OCI-LY7 (cell line): Measurements from ENCODE around the gene TTC39A. TPM values are rescaled to one million over a fixed set of nuclear protein-coding genes. Genes with fewer than 3 reads are reported as not detected.

ENCODE experiments used
- BruUV-seq: library from RNA; stranded (reverse); fragments of 400-500 nt; replicated peaks from 2 replicates; lab custom pipeline; 2021; lab: Mats Ljungman, UMichigan
- CTCF ChIA-PET: fragments of 300-600 bp; sonication (Branson Sonifier 250); formaldehyde crosslinking; loops from one replicate; lab custom pipeline; 2022; ENCODE audit warnings: antibody characterized with exemption; ENCODE audit not compliant: unreplicated experiment; lab: Charles Lee
- POLR2A ChIA-PET: fragments of 300-600 bp; sonication (Branson Sonifier 250); formaldehyde crosslinking; loops from one replicate; lab custom pipeline; 2022; ENCODE audit warnings: antibody characterized with exemption; lab: Charles Lee
- DNase-seq: peaks from one replicate; pipeline ENCODE4 v3.0.0-alpha.2; 2015; ENCODE audit warnings: low spot score
- H2AFZ ChIP-seq: fragments of 200-600 bp; sonication (generic), shearing (Covaris generic); 2 replicates; pipeline ENCODE4 v1.6.1; 2014; ENCODE audit warnings: mild to moderate bottlenecking, antibody characterized with exemption, low read length, moderate library complexity
- H3K27ac ChIP-seq: fragments of 200-600 bp; sonication (generic); 2 replicates; pipeline ENCODE4 v1.5.1; 2014; ENCODE audit warnings: mixed run types, low read depth, mild to moderate bottlenecking, moderate library complexity, low read length, inconsistent platforms; ENCODE audit not compliant: poor library complexity, severe bottlenecking
- H3K36me3 ChIP-seq: fragments of 200-600 bp; sonication (generic); 2 replicates; pipeline ENCODE4 v1.6.1; 2014; ENCODE audit warnings: mild to moderate bottlenecking, antibody characterized with exemption, low read length, moderate library complexity, mixed read lengths; ENCODE audit not compliant: insufficient read depth
- H3K4me1 ChIP-seq: fragments of 200-600 bp; sonication (generic); 2 replicates; pipeline ENCODE4 v1.5.1; 2014; ENCODE audit warnings: mild to moderate bottlenecking, low read length; ENCODE audit not compliant: insufficient read depth, poor library complexity, severe bottlenecking
- H3K4me2 ChIP-seq: fragments of 200-600 bp; sonication (generic); 2 replicates; pipeline ENCODE4 v1.6.1; 2014; ENCODE audit warnings: mild to moderate bottlenecking, low read length
- H3K4me3 ChIP-seq: fragments of 200-600 bp; sonication (generic); 2 replicates; pipeline ENCODE4 v1.5.1; 2014; ENCODE audit warnings: mild to moderate bottlenecking, low read depth, low read length; ENCODE audit not compliant: poor library complexity, severe bottlenecking
- H3K79me2 ChIP-seq: fragments of 200-600 bp; sonication (generic); 2 replicates; pipeline ENCODE4 v1.6.1; 2016; ENCODE audit warnings: low read depth, mild to moderate bottlenecking, low read length, moderate library complexity, mixed read lengths; ENCODE audit not compliant: insufficient read depth
- H3K9me2 ChIP-seq: fragments of 200-600 bp; sonication (generic); 2 replicates; pipeline ENCODE4 v1.6.1; 2016; ENCODE audit warnings: mild to moderate bottlenecking, low read length, mixed read lengths; ENCODE audit not compliant: insufficient read depth
- H3K9me3 ChIP-seq: fragments of 200-600 bp; sonication (generic); 2 replicates; pipeline ENCODE4 v1.6.1; 2014; ENCODE audit warnings: mild to moderate bottlenecking, mixed run types, low read length, mixed read lengths
- H4K20me1 ChIP-seq: fragments of 200-600 bp; sonication (generic); 2 replicates; pipeline ENCODE4 v1.6.1; 2014; ENCODE audit warnings: mild to moderate bottlenecking, antibody characterized with exemption, low read length, moderate library complexity, mixed read lengths; ENCODE audit not compliant: insufficient read depth
- CTCF ChIP-seq: fragments of 200-600 bp; sonication (generic); conservative IDR thresholded peaks from 2 replicates; pipeline ENCODE4 v1.5.1; 2014; ENCODE audit warnings: mild to moderate bottlenecking, antibody characterized with exemption, low read length, moderate library complexity, mixed read lengths
- EZH2phosphoT487 ChIP-seq: fragments of 200-600 bp; sonication (generic); IDR thresholded peaks from 2 replicates; pipeline ENCODE4 v1.6.1; 2018; ENCODE audit warnings: low read depth, borderline replicate concordance, mild to moderate bottlenecking, mixed run types, antibody characterized with exemption, low read length, moderate library complexity, mixed read lengths
- intact Hi-C: fragments of 100-400 bp; cut with micrococcal nuclease; formaldehyde crosslinking; loops from one replicate; pipeline ENCODE4 v1.10.0; 2022; ENCODE audit not compliant: unreplicated experiment
- total RNA-seq, 2 experiments: library from RNA; depleted of rRNA in 1 of 2; stranded (reverse); fragments of >200 nt in 1 of 2; shearing (Covaris generic) in 1 of 2; gene quantifications; 2 replicates each; pipeline ENCODE4 v1.2.3, GENCODE V29; 2014 to 2022

TTC39A gene
- total RNA-seq, 2 experiments from 2014 or later, result not detected

GRCh38 chr1:51290489-51290847 is 39.9 kb downstream of the TTC39A start:
- ChIA-PET POLR2A (no interaction called here), CTCF (no interaction called here)
- no peaks in the 10 kb centered on the region for H4K20me1 ChIP-seq
- H3K27ac ChIP-seq, result no peak overlapping the region
- no peaks in the 10 kb centered on the region for H3K36me3 ChIP-seq
- H3K4me2 ChIP-seq, result no peak overlapping the region
- no peak overlapping the region for H2AFZ ChIP-seq
- no peaks in the 10 kb centered on the region for H3K9me2 ChIP-seq
- TF ChIP-seq EZH2phosphoT487 (no peak), CTCF (no peak)
- intact Hi-C loops, result loop anchor here (10.0 kb wide), 1 partner anchor 96 kb away; no protein-coding TSS in a partner anchor
- BruUV-seq, result no TSS peak
- H3K4me1 ChIP-seq, result no peaks in the 10 kb centered on the region
- no peak overlapping the region for H3K4me3 ChIP-seq
- no peaks in the 10 kb centered on the region for H3K9me3 ChIP-seq
- DNase-seq, result no peak
- H3K79me2 ChIP-seq, result no peaks in the 10 kb centered on the region

DNA sequence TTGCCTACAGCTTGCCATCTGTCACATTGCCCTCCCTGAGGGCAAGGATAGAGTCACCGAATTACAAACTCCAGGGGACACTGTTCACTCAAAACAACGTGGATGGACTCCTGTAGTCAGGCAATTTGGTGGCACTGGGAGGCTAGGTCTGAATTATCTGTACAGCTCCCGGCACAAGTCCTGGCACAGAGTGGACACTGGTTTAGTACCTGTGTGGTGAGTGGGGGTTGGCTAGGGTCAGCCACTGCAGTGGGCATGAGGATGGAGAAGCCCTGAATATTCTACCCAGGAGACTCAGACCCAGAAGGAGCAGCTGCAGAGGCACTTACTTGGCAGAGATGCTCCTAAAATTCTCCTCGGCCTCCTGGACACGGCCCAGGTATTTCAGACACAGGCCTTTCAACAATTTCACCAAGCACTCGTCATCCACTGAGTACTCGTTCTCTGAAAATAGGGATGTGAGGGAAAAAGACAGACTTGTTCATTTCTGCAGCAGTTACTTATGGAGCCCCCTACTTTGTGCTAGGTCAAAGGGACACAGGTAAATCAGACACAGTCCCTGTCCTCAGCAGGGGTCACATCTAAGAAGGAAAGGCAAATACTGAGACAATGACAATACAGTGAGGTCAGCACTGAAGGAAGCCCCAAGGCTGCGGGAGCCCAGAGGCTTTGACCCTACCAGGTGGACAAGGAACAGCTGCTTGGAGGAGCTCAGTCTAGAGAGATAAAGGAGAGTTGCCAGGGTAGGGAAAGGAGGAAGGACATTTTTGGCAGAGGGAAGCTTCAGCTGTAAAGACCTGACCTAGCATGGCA is 40.5 kb downstream of the TTC39A start:
- no peaks in the 10 kb centered on the region for H3K36me3 ChIP-seq
- no peaks in the 10 kb centered on the region for H3K9me3 ChIP-seq
- no peak overlapping the region for H3K4me3 ChIP-seq
- ChIA-PET POLR2A (no interaction called here), CTCF (no interaction called here)
- no peaks in the 10 kb centered on the region for H3K79me2 ChIP-seq
- no peak for DNase-seq
- H3K4me2 ChIP-seq, result no peak overlapping the region
- no peaks in the 10 kb centered on the region for H3K4me1 ChIP-seq
- no peaks in the 10 kb centered on the region for H3K9me2 ChIP-seq
- TF ChIP-seq EZH2phosphoT487 (no peak), CTCF (no peak)
- no peak overlapping the region for H2AFZ ChIP-seq
- BruUV-seq, result no TSS peak
- no peaks in the 10 kb centered on the region for H4K20me1 ChIP-seq
- intact Hi-C loops, result loop anchor here (10.0 kb wide), 1 partner anchor 95 kb away; no protein-coding TSS in a partner anchor
- no peak overlapping the region for H3K27ac ChIP-seq

DNA sequence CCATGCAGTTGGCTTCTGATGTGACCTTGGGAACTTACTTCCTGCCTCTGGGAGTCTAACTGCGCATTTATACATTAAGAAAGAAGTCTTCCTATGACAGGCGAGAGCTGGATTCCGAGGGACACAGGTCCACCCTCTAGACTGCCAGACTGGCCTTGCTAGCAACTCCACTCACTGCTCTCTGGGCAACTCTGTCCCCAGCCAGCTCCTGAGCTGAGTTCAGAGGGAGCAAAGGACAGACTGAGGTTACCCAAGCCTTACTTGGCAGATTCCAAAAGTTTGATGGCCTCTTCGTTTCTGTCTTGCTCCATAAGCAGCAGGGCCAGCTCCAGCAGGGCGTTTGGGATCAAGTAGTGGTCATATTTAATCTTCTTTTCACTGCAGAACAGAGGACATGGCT is 41.8 kb downstream of the TTC39A start:
- no peak overlapping the region for H3K4me2 ChIP-seq
- no peaks in the 10 kb centered on the region for H4K20me1 ChIP-seq
- POLR2A ChIA-PET, result no interaction called here
- TF ChIP-seq CTCF, result no peak
- TF ChIP-seq EZH2phosphoT487, result no peak
- intact Hi-C loops, result no loop called here
- H3K9me2 ChIP-seq, result no peaks in the 10 kb centered on the region
- no peak overlapping the region for H3K27ac ChIP-seq
- no peak overlapping the region for H2AFZ ChIP-seq
- no peaks in the 10 kb centered on the region for H3K4me1 ChIP-seq
- no peak for DNase-seq
- H3K79me2 ChIP-seq, result no peaks in the 10 kb centered on the region
- no peaks in the 10 kb centered on the region for H3K9me3 ChIP-seq
- CTCF ChIA-PET, result no interaction called here
- no peaks in the 10 kb centered on the region for H3K36me3 ChIP-seq
- BruUV-seq, result no TSS peak
- no peak overlapping the region for H3K4me3 ChIP-seq
